ENCODE results near the gene SHROOM3.

DNA sequence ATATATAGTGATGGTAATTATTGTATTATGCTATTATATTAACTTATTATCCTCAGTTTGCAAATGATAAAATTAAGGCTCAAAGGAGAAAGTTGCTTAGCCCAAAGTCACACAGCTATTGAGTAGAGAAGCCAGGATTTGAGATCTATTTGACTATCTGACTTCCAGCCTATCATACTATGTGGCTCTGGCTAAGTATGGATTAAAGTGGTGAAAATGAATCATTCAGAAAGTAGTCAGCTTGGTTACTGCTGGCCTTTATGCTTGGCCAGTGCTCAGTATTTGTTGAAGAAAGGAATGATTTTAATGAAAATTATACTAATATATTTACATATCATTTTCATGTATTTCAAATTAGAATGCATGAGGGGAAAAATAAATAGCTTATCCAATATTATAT is 219.8 kb downstream of the SHROOM3 start:
- TF ChIP-seq SMC3 (conservative IDR thresholded peaks at IDR 0.05; ENCODE audit: poor library complexity) = no peak
- TF ChIP-seq RAD21 (conservative IDR thresholded peaks at IDR 0.05) = no peak
- TF ChIP-seq POLR2AphosphoS5 (IDR thresholded peaks at IDR 0.05) = no peak
- TF ChIP-seq, protein P1, sequence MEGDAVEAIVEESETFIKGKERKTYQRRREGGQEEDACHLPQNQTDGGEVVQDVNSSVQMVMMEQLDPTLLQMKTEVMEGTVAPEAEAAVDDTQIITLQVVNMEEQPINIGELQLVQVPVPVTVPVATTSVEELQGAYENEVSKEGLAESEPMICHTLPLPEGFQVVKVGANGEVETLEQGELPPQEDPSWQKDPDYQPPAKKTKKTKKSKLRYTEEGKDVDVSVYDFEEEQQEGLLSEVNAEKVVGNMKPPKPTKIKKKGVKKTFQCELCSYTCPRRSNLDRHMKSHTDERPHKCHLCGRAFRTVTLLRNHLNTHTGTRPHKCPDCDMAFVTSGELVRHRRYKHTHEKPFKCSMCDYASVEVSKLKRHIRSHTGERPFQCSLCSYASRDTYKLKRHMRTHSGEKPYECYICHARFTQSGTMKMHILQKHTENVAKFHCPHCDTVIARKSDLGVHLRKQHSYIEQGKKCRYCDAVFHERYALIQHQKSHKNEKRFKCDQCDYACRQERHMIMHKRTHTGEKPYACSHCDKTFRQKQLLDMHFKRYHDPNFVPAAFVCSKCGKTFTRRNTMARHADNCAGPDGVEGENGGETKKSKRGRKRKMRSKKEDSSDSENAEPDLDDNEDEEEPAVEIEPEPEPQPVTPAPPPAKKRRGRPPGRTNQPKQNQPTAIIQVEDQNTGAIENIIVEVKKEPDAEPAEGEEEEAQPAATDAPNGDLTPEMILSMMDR (IDR thresholded peaks at IDR 0.05; ENCODE audit: poor library complexity, severe bottlenecking) = no peak
- TF ChIP-seq EP300 (conservative IDR thresholded peaks at IDR 0.05; ENCODE audit: poor library complexity, severe bottlenecking) = no peak
- TF ChIP-seq TAF1 (IDR thresholded peaks at IDR 0.05; ENCODE audit: low read depth) = no peak
- TF ChIP-seq, protein P2, sequence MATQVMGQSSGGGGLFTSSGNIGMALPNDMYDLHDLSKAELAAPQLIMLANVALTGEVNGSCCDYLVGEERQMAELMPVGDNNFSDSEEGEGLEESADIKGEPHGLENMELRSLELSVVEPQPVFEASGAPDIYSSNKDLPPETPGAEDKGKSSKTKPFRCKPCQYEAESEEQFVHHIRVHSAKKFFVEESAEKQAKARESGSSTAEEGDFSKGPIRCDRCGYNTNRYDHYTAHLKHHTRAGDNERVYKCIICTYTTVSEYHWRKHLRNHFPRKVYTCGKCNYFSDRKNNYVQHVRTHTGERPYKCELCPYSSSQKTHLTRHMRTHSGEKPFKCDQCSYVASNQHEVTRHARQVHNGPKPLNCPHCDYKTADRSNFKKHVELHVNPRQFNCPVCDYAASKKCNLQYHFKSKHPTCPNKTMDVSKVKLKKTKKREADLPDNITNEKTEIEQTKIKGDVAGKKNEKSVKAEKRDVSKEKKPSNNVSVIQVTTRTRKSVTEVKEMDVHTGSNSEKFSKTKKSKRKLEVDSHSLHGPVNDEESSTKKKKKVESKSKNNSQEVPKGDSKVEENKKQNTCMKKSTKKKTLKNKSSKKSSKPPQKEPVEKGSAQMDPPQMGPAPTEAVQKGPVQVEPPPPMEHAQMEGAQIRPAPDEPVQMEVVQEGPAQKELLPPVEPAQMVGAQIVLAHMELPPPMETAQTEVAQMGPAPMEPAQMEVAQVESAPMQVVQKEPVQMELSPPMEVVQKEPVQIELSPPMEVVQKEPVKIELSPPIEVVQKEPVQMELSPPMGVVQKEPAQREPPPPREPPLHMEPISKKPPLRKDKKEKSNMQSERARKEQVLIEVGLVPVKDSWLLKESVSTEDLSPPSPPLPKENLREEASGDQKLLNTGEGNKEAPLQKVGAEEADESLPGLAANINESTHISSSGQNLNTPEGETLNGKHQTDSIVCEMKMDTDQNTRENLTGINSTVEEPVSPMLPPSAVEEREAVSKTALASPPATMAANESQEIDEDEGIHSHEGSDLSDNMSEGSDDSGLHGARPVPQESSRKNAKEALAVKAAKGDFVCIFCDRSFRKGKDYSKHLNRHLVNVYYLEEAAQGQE (IDR thresholded peaks at IDR 0.05; ENCODE audit: borderline replicate concordance) = no peak
- no peak for TF ChIP-seq MXI1 (conservative IDR thresholded peaks at IDR 0.05; ENCODE audit: poor library complexity, severe bottlenecking)
- TF ChIP-seq EZH2 (IDR thresholded peaks at IDR 0.05; ENCODE audit: borderline replicate concordance, insufficient read depth, low read length, poor library complexity, severe bottlenecking) = no peak

Data from neural cell (in vitro differentiated cells).